ENCODE data around the gene GSDMA.

DNA sequence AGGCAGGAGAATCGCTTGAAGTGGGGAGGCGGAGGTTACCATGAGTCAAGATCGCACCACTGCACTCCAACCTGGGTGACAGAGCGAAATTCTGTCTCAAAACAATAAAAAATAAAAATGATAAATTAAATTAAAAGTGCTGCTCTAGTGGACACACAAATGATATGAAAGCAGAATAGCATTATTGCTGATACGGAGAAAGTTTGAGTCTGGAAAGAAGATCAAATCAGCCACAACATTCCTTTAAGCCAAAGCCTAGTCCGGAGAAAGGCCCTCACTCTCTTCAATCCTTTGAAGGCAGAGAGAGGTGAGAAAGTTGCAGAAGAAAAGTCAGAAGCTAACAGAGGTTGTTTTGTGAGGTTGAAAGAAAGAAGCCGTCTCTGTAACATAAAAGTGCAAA lies 37.4 kb downstream of the GSDMA start:
- no peak for TF ChIP-seq EZH2 (IDR thresholded peaks at IDR 0.05)
- no peak for TF ChIP-seq POLR2AphosphoS5 (IDR thresholded peaks at IDR 0.05; ENCODE audit: borderline replicate concordance, low read depth, low read length)
- TF ChIP-seq FOXP2 (optimal IDR thresholded peaks at IDR 0.05; ENCODE audit: control extremely low read depth, extremely low read length, insufficient read depth): no peak
